SK-N-SH treated with all-trans-retinoic acid at 6 μM for 48 hours (cell line): ENCODE results near the gene CREB3.

ENCODE experiments used
- ATAC-seq: fragments of 200-7000 bp; cut with Tn5 transposase; 3 replicates; pipeline ENCODE4 v1.9.1; 2020; ENCODE audit warnings: mild to moderate bottlenecking, moderate library complexity
- ARNTL ChIP-seq: fragments of 450-650 bp; formaldehyde crosslinking; IDR thresholded peaks from 2 replicates; pipeline ENCODE4 v1.5.0; 2020; ENCODE audit warnings: low read depth, mild to moderate bottlenecking, moderate library complexity, borderline replicate concordance
- BACH2 ChIP-seq: fragments of 250-450 bp; sonication (Bioruptor Pico); IDR thresholded peaks from 2 replicates; pipeline ENCODE4 v1.9.0; 2021; ENCODE audit warnings: mild to moderate bottlenecking, borderline replicate concordance
- CSDC2 ChIP-seq: fragments of 250-450 bp; sonication (Bioruptor Pico); IDR thresholded peaks from 2 replicates; pipeline ENCODE4 v1.5.0; 2020; ENCODE audit warnings: mild to moderate bottlenecking, moderate library complexity
- CSRNP3 ChIP-seq: fragments of 250-450 bp; sonication (Bioruptor Pico); IDR thresholded peaks from 2 replicates; pipeline ENCODE4 v1.5.1; 2021; ENCODE audit warnings: mild to moderate bottlenecking, moderate library complexity
- ESRRG ChIP-seq: fragments of 250-450 bp; sonication (Bioruptor Pico); IDR thresholded peaks from 2 replicates; pipeline ENCODE4 v1.6.1; 2021; ENCODE audit warnings: mild to moderate bottlenecking
- GLIS3 ChIP-seq: fragments of 250-450 bp; sonication (Bioruptor Pico); IDR thresholded peaks from 2 replicates; pipeline ENCODE4 v1.5.0; 2020; ENCODE audit warnings: mild to moderate bottlenecking, moderate library complexity
- ISL1 ChIP-seq: fragments of 250-450 bp; sonication (Bioruptor Pico); IDR thresholded peaks from 2 replicates; pipeline ENCODE4 v2.1.2; 2022; ENCODE audit warnings: mild to moderate bottlenecking, moderate library complexity
- PATZ1 ChIP-seq: fragments of 250-450 bp; sonication (Bioruptor Pico); IDR thresholded peaks from 2 replicates; pipeline ENCODE4 v1.8.0; 2020; ENCODE audit warnings: mild to moderate bottlenecking, moderate library complexity, borderline replicate concordance
- PPARA ChIP-seq: fragments of 250-450 bp; sonication (Bioruptor Pico); IDR thresholded peaks from 2 replicates; pipeline ENCODE4 v1.5.0; 2020; ENCODE audit warnings: mild to moderate bottlenecking, borderline replicate concordance
- RARB ChIP-seq: fragments of 250-450 bp; sonication (Bioruptor Pico); IDR thresholded peaks from 2 replicates; pipeline ENCODE4 v1.8.0; 2021; ENCODE audit warnings: mild to moderate bottlenecking, moderate library complexity
- SNAI2 ChIP-seq: fragments of 250-450 bp; sonication (Bioruptor Pico); IDR thresholded peaks from 2 replicates; pipeline ENCODE4 v1.5.0; 2020; ENCODE audit warnings: mild to moderate bottlenecking, moderate library complexity
- TCF4 ChIP-seq: fragments of 250-450 bp; sonication (Bioruptor Pico); IDR thresholded peaks from 2 replicates; pipeline ENCODE4 v1.8.0; 2021; ENCODE audit warnings: mild to moderate bottlenecking, moderate library complexity, borderline replicate concordance
- TOX ChIP-seq: fragments of 250-450 bp; sonication (Bioruptor Pico); IDR thresholded peaks from 2 replicates; pipeline ENCODE4 v1.8.0; 2021; ENCODE audit warnings: mild to moderate bottlenecking, moderate library complexity, borderline replicate concordance
- ZC3H10 ChIP-seq: fragments of 250-450 bp; sonication (Bioruptor Pico); IDR thresholded peaks from 2 replicates; pipeline ENCODE4 v1.5.1; 2021; ENCODE audit warnings: mild to moderate bottlenecking, moderate library complexity
- ZFP3 ChIP-seq: fragments of 250-450 bp; sonication (Bioruptor Pico); IDR thresholded peaks from 2 replicates; pipeline ENCODE4 v1.5.0; 2020; ENCODE audit warnings: mild to moderate bottlenecking, moderate library complexity
- ZFP30 ChIP-seq: fragments of 450-650 bp; formaldehyde crosslinking; IDR thresholded peaks from 2 replicates; pipeline ENCODE4 v1.5.0; 2022; ENCODE audit warnings: mild to moderate bottlenecking, moderate library complexity
- ZNF565 ChIP-seq: fragments of 450-650 bp; formaldehyde crosslinking; conservative IDR thresholded peaks from 2 replicates; pipeline ENCODE4 v1.5.0; 2020; ENCODE audit warnings: low read depth, mild to moderate bottlenecking, moderate library complexity
- ZNF70 ChIP-seq: fragments of 450-650 bp; formaldehyde crosslinking; IDR thresholded peaks from 2 replicates; pipeline ENCODE4 v1.5.0; 2020; ENCODE audit warnings: mild to moderate bottlenecking, moderate library complexity
- ZNF8 ChIP-seq: fragments of 450-650 bp; formaldehyde crosslinking; IDR thresholded peaks from 2 replicates; pipeline ENCODE4 v1.5.0; 2020; ENCODE audit warnings: mild to moderate bottlenecking, moderate library complexity
- TF ChIP-seq, protein P1 (sequence below): fragments of 250-450 bp; sonication (Bioruptor Pico); IDR thresholded peaks from 2 replicates; pipeline ENCODE4 v1.5.1; 2020; ENCODE audit warnings: low read depth, mild to moderate bottlenecking, moderate library complexity
- TF ChIP-seq, protein P2 (sequence below): fragments of 250-450 bp; sonication (Bioruptor Pico); IDR thresholded peaks from 2 replicates; pipeline ENCODE4 v1.8.0; 2021; ENCODE audit warnings: low read depth, mild to moderate bottlenecking, moderate library complexity, borderline replicate concordance
- TF ChIP-seq, protein P3 (sequence below): fragments of 250-450 bp; sonication (Bioruptor Pico); IDR thresholded peaks from 2 replicates; pipeline ENCODE4 v1.5.0; 2020; ENCODE audit warnings: mild to moderate bottlenecking, moderate library complexity

The CREB3 gene

DNA sequence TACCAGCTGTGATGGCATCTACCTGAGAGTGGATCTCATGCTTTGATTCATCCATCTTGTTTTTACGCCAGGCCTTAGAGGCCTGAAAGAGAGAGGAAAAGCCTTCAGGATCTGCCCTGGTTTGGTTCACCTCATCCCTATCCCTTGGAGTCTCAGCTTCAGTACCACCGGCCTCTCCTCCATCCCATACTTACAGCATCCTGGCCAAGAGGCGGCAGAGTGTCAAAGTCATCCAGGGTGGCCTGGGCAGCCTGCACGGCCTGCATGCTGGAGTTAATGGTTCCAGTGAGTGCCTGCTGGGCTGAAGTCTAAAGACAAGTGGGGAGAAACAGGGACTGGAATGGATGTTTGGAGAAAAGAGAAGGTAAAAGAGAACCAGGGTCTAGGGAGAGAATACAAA, 12.9 kb upstream of the CREB3 start:
- ATAC-seq, result no peak
- TF ChIP-seq SNAI2 (CRISPR knock-in tag), result no peak
- no peak for TF ChIP-seq TCF4
- no peak for TF ChIP-seq BACH2
- no peak for TF ChIP-seq PPARA (CRISPR knock-in tag)
- TF ChIP-seq PATZ1 (CRISPR knock-in tag), result no peak
- TF ChIP-seq ARNTL (CRISPR knock-in tag), result no peak
- TF ChIP-seq ZC3H10 (CRISPR knock-in tag), result no peak
- TF ChIP-seq ZNF8 (CRISPR knock-in tag), result no peak
- no peak for TF ChIP-seq ESRRG (CRISPR knock-in tag)
- no peak for TF ChIP-seq TOX (CRISPR knock-in tag)
- no peak for TF ChIP-seq CSDC2 (CRISPR knock-in tag)
- TF ChIP-seq, protein P1, sequence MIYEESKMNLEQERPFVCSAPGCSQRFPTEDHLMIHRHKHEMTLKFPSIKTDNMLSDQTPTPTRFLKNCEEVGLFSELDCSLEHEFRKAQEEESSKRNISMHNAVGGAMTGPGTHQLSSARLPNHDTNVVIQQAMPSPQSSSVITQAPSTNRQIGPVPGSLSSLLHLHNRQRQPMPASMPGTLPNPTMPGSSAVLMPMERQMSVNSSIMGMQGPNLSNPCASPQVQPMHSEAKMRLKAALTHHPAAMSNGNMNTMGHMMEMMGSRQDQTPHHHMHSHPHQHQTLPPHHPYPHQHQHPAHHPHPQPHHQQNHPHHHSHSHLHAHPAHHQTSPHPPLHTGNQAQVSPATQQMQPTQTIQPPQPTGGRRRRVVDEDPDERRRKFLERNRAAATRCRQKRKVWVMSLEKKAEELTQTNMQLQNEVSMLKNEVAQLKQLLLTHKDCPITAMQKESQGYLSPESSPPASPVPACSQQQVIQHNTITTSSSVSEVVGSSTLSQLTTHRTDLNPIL (CRISPR knock-in tag), result no peak
- TF ChIP-seq GLIS3 (CRISPR knock-in tag), result no peak
- no peak for TF ChIP-seq ZNF565 (CRISPR knock-in tag)
- TF ChIP-seq, all 23 proteins: peak for 0

DNA sequence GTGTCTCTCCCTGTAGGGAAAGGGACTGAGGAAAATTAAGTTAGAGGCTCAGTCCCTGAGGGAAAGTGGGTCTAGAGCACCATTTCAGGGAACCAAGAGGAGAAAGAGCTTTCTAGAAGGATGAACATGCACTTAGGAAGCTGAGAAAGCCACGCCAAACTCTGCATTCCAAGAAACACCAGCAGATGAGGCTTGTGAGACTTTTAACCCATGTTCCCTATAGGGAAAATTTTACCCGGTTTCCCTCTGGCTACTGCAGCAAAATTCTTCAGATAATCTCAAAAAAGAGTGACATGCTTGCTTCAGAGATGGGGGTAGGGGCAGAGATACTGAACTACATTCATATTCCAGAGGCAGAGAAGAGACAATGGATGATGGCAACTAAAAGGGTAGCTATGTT, 9.0 kb upstream of the CREB3 start:
- TF ChIP-seq ESRRG (CRISPR knock-in tag), result no peak
- TF ChIP-seq RARB (CRISPR knock-in tag), result no peak
- no peak for TF ChIP-seq ZFP3 (CRISPR knock-in tag)
- TF ChIP-seq ZNF70, result no peak
- no peak for TF ChIP-seq TOX (CRISPR knock-in tag)
- TF ChIP-seq ISL1 (CRISPR knock-in tag), result no peak
- TF ChIP-seq ZNF8 (CRISPR knock-in tag), result no peak
- TF ChIP-seq CSRNP3, result no peak
- no peak for TF ChIP-seq PPARA (CRISPR knock-in tag)
- no peak for TF ChIP-seq CSDC2 (CRISPR knock-in tag)
- no peak for TF ChIP-seq BACH2
- TF ChIP-seq SNAI2 (CRISPR knock-in tag), result no peak
- TF ChIP-seq GLIS3 (CRISPR knock-in tag), result no peak
- TF ChIP-seq ZNF565 (CRISPR knock-in tag), result no peak
- TF ChIP-seq, protein P2, sequence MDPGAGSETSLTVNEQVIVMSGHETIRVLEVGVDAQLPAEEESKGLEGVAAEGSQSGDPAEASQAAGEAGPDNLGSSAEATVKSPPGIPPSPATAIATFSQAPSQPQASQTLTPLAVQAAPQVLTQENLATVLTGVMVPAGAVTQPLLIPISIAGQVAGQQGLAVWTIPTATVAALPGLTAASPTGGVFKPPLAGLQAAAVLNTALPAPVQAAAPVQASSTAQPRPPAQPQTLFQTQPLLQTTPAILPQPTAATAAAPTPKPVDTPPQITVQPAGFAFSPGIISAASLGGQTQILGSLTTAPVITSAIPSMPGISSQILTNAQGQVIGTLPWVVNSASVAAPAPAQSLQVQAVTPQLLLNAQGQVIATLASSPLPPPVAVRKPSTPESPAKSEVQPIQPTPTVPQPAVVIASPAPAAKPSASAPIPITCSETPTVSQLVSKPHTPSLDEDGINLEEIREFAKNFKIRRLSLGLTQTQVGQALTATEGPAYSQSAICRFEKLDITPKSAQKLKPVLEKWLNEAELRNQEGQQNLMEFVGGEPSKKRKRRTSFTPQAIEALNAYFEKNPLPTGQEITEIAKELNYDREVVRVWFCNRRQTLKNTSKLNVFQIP (CRISPR knock-in tag), result no peak
- TF ChIP-seq, protein P3, sequence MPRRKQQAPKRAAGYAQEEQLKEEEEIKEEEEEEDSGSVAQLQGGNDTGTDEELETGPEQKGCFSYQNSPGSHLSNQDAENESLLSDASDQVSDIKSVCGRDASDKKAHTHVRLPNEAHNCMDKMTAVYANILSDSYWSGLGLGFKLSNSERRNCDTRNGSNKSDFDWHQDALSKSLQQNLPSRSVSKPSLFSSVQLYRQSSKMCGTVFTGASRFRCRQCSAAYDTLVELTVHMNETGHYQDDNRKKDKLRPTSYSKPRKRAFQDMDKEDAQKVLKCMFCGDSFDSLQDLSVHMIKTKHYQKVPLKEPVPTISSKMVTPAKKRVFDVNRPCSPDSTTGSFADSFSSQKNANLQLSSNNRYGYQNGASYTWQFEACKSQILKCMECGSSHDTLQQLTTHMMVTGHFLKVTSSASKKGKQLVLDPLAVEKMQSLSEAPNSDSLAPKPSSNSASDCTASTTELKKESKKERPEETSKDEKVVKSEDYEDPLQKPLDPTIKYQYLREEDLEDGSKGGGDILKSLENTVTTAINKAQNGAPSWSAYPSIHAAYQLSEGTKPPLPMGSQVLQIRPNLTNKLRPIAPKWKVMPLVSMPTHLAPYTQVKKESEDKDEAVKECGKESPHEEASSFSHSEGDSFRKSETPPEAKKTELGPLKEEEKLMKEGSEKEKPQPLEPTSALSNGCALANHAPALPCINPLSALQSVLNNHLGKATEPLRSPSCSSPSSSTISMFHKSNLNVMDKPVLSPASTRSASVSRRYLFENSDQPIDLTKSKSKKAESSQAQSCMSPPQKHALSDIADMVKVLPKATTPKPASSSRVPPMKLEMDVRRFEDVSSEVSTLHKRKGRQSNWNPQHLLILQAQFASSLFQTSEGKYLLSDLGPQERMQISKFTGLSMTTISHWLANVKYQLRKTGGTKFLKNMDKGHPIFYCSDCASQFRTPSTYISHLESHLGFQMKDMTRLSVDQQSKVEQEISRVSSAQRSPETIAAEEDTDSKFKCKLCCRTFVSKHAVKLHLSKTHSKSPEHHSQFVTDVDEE, result no peak
- TF ChIP-seq ARNTL (CRISPR knock-in tag), result no peak
- TF ChIP-seq TCF4, result no peak
- TF ChIP-seq, all 23 proteins: peak for 0

DNA sequence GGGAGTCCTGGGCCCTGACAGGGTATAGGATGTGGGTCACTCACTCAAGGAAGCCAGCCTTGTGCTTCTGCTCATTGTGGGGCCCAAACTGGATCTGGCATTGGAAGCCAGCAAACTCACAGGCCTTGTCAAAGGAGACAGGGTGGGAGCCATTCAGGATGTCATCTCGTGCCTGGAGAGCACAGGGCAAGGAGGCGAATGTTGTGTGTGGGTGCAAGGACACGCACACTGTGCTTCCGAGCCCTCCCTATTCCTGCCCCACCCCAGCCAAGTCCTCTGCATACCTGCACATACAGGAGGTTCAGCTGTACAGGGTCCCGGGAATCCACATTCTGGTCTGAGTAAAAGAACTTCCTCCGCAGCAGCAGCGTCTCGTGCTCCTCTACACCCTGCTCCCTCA, 8.6 kb upstream of the CREB3 start:
- ATAC-seq, result no peak
- TF ChIP-seq BACH2 (no peak), ZNF8 (CRISPR knock-in tag) (no peak), ZFP3 (CRISPR knock-in tag) (no peak), ESRRG (CRISPR knock-in tag) (no peak), ZNF70 (no peak), CSDC2 (CRISPR knock-in tag) (no peak), ZNF565 (CRISPR knock-in tag) (no peak), ARNTL (CRISPR knock-in tag) (no peak), GLIS3 (CRISPR knock-in tag) (no peak), ZC3H10 (CRISPR knock-in tag) (no peak), ZFP30 (CRISPR knock-in tag) (no peak)
- TF ChIP-seq, protein P2 (CRISPR knock-in tag), result no peak
- TF ChIP-seq, protein P1 (CRISPR knock-in tag), result no peak

More for the DNA sequence above, 9.0 kb upstream of the CREB3 start:
- ATAC-seq, result no peak
